HCT116 (cell line): Measurements from ENCODE around the gene ERC1. TPM values are rescaled to one million over a fixed set of nuclear protein-coding genes. Genes with fewer than 3 reads are reported as not detected.

Experiments
- ATAC-seq: fragments of 200-7000 bp; cut with Tn5 transposase; 2 replicates; pipeline ENCODE4 v1.9.1; 2020; ENCODE audit warnings: mild to moderate bottlenecking, moderate library complexity
- BruUV-seq: library from RNA; stranded (reverse); fragments of 400-500 nt; replicated peaks from 2 replicates; lab custom pipeline; 2021; lab: Mats Ljungman, UMichigan
- CTCF ChIA-PET: fragments of 300-600 bp; sonication (Branson Sonifier 250); formaldehyde crosslinking; loops from one replicate; lab custom pipeline; 2021; ENCODE audit warnings: antibody characterized with exemption; lab: Charles Lee
- POLR2A ChIA-PET: fragments of 300-600, 350-600 bp; sonication (Branson Sonifier 250); formaldehyde crosslinking; loops from one replicate; lab custom pipeline; 2021; ENCODE audit warnings: antibody characterized with exemption; lab: Charles Lee
- RAD21 ChIA-PET, 2 experiments: fragments of 300-600 bp; sonication (Branson Sonifier 250); formaldehyde crosslinking; loops; one replicate each; lab custom pipeline; 2023; ENCODE audit warnings: low total read pairs in 2 of 2; ENCODE audit not compliant: uncharacterized antibody in 2 of 2, unreplicated experiment in 2 of 2, low non-redundant PET in 1 of 2; lab: Charles Lee
- DNase-seq: peaks from one replicate; pipeline ENCODE4 v3.0.0-alpha.2; 2010; ENCODE audit warnings: low read depth, low spot score
- H2AFZ ChIP-seq: fragments of 200-600 bp; shearing (Covaris generic), sonication (generic); 2 replicates; pipeline ENCODE4 v1.6.1; 2017; ENCODE audit warnings: low read depth, mixed run types, mixed read lengths, antibody characterized with exemption, low read length; ENCODE audit not compliant: poor library complexity, severe bottlenecking
- H3K27ac ChIP-seq: 2 replicates; pipeline ENCODE4 v1.5.1; 2012; ENCODE audit warnings: low read depth, low read length
- H3K27me3 ChIP-seq: fragments of 200-600 bp; sonication (generic); 2 replicates; pipeline ENCODE4 v1.6.1; 2016; ENCODE audit warnings: mixed run types, low read length, mixed read lengths; ENCODE audit not compliant: insufficient read depth
- H3K36me3 ChIP-seq, 2 experiments: fragments of 200-500 bp in 1 of 2; fragments of 200-600 bp in 1 of 2; sonication (Bioruptor generic) in 1 of 2; sonication (generic) in 1 of 2; 2 replicates each; pipeline versions ENCODE4 v1.5.1 to v1.6.1; 2014 to 2016; ENCODE audit warnings: low read length in 2 of 2, inconsistent platforms in 1 of 2, mixed read lengths in 1 of 2, mixed run types in 1 of 2; ENCODE audit not compliant: insufficient read depth in 2 of 2, control insufficient read depth in 1 of 2
- H3K4me1 ChIP-seq, 2 experiments: fragments of 200-600 bp in 1 of 2; sonication (generic) in 1 of 2; 2 replicates each; pipeline versions ENCODE4 v1.5.1 to v1.6.1; 2012 to 2017; ENCODE audit warnings: low read length in 2 of 2, inconsistent platforms in 1 of 2, mild to moderate bottlenecking in 1 of 2, mixed read lengths in 1 of 2, mixed run types in 1 of 2, moderate library complexity in 1 of 2; ENCODE audit not compliant: insufficient read depth in 2 of 2, control insufficient read depth in 1 of 2
- H3K4me2 ChIP-seq: fragments of 200-600 bp; sonication (generic); 2 replicates; pipeline ENCODE4 v1.6.1; 2017; ENCODE audit warnings: mixed run types, low read length, mixed read lengths
- H3K4me3 ChIP-seq, 2 experiments: fragments of 200-600 bp in 1 of 2; sonication (generic) in 1 of 2; replicated peaks in 1 of 2; 2 replicates each; pipeline ENCODE4 v1.5.1; 2011 to 2016; ENCODE audit warnings: low read length in 2 of 2, control low read depth in 1 of 2, low read depth in 1 of 2, mild to moderate bottlenecking in 1 of 2, mixed read lengths in 1 of 2, mixed run types in 1 of 2
- H3K79me2 ChIP-seq: fragments of 200-600 bp; sonication (generic); 2 replicates; pipeline ENCODE4 v1.6.1; 2017; ENCODE audit warnings: mild to moderate bottlenecking, mixed run types, low read length, moderate library complexity, mixed read lengths; ENCODE audit not compliant: insufficient read depth
- H3K9ac ChIP-seq: fragments of 200-600 bp; sonication (generic); 2 replicates; pipeline ENCODE4 v1.6.1; 2016; ENCODE audit warnings: low read length, mixed read lengths
- H3K9me2 ChIP-seq: fragments of 200-600 bp; sonication (generic), shearing (Covaris generic); 2 replicates; pipeline ENCODE4 v1.6.1; 2017; ENCODE audit warnings: mixed run types, mild to moderate bottlenecking, moderate library complexity; ENCODE audit not compliant: insufficient read depth
- H3K9me3 ChIP-seq, 2 experiments: fragments of 200-500 bp in 1 of 2; fragments of 200-600 bp in 1 of 2; sonication (Bioruptor generic) in 1 of 2; sonication (generic) in 1 of 2; 2 replicates each; pipeline ENCODE4 v1.6.1; 2014 to 2017; ENCODE audit warnings: low read length in 2 of 2, mixed read lengths in 2 of 2, inconsistent platforms in 1 of 2, low read depth in 1 of 2, mild to moderate bottlenecking in 1 of 2, mixed run types in 1 of 2, moderate library complexity in 1 of 2; ENCODE audit not compliant: control insufficient read depth in 1 of 2, insufficient read depth in 1 of 2
- H4K20me1 ChIP-seq: fragments of 200-600 bp; sonication (generic), shearing (Covaris generic); 2 replicates; pipeline ENCODE4 v1.6.1; 2017; ENCODE audit warnings: mixed run types, mild to moderate bottlenecking, moderate library complexity; ENCODE audit not compliant: insufficient read depth
- CBX3 ChIP-seq: IDR thresholded peaks from 2 replicates; pipeline ENCODE4 v1.6.1; 2012; ENCODE audit warnings: low read depth
- ELF1 ChIP-seq: IDR thresholded peaks from 2 replicates; pipeline ENCODE4 v1.6.1; 2012; ENCODE audit warnings: low read depth, borderline replicate concordance
- EZH2 ChIP-seq: fragments of 200-600 bp; sonication (generic); IDR thresholded peaks from 2 replicates; pipeline ENCODE4 v1.6.1; 2017; ENCODE audit warnings: antibody characterized with exemption, mixed run types
- EZH2phosphoT487 ChIP-seq: fragments of 200-600 bp; IDR thresholded peaks from 2 replicates; pipeline ENCODE4 v1.6.1; 2018; ENCODE audit warnings: antibody characterized with exemption, borderline replicate concordance
- POLR2A ChIP-seq: IDR thresholded peaks from 2 replicates; pipeline ENCODE4 v1.7.0; 2011; ENCODE audit warnings: borderline replicate concordance; ENCODE audit not compliant: insufficient read depth, insufficient read length; ENCODE audit errors: extremely low read depth
- RAD21 ChIP-seq: IDR thresholded peaks from 2 replicates; pipeline ENCODE4 v1.6.1; 2012; ENCODE audit warnings: low read depth, mild to moderate bottlenecking
- SIN3A ChIP-seq: IDR thresholded peaks from 2 replicates; pipeline ENCODE4 v1.6.1; 2012; ENCODE audit warnings: low read depth
- SRF ChIP-seq: IDR thresholded peaks from 2 replicates; pipeline ENCODE4 v1.6.1; 2012; ENCODE audit warnings: low read depth
- TCF7L2 ChIP-seq: IDR thresholded peaks from 2 replicates; pipeline ENCODE4 v1.7.0; 2011; ENCODE audit warnings: borderline replicate concordance, inconsistent platforms; ENCODE audit not compliant: insufficient read depth, insufficient read length; ENCODE audit errors: extremely low read depth
- YY1 ChIP-seq: IDR thresholded peaks from 2 replicates; pipeline ENCODE4 v1.6.1; 2011; ENCODE audit warnings: low read length, low read depth, moderate library complexity, mild to moderate bottlenecking; ENCODE audit not compliant: insufficient replicate concordance; ENCODE audit errors: extremely low read depth
- ZFX ChIP-seq: fragments of 450-650 bp; IDR thresholded peaks from 2 replicates; pipeline ENCODE4 v1.6.1; 2017
- ZNF274 ChIP-seq: fragments of 200-500 bp; sonication (Bioruptor generic); IDR thresholded peaks from 2 replicates; pipeline ENCODE4 v1.6.1; 2014; ENCODE audit warnings: mild to moderate bottlenecking, low read depth, low read length, inconsistent platforms
- intact Hi-C: fragments of 100-400 bp; cut with micrococcal nuclease; formaldehyde crosslinking; loops from 2 replicates; pipeline ENCODE4 v1.10.0; 2022
- total RNA-seq: library from RNA; stranded (reverse); gene quantifications from one replicate; pipeline ENCODE4 v1.2.1, GENCODE V29; 2021; ENCODE audit not compliant: unreplicated experiment
- TF ChIP-seq, protein P1 (sequence below): IDR thresholded peaks from 2 replicates; pipeline ENCODE4 v1.6.1; 2012
- TF ChIP-seq, protein P2 (sequence below): IDR thresholded peaks from 2 replicates; pipeline ENCODE4 v1.6.1; 2012
- TF ChIP-seq, protein P3 (sequence below): IDR thresholded peaks from 2 replicates; pipeline ENCODE4 v1.6.1; 2011; ENCODE audit warnings: mild to moderate bottlenecking, low read length, moderate library complexity; ENCODE audit not compliant: insufficient replicate concordance; ENCODE audit errors: extremely low read depth
- TF ChIP-seq, protein P4 (sequence below): IDR thresholded peaks from 2 replicates; pipeline ENCODE4 v1.6.1; 2012; ENCODE audit warnings: low read depth

Gene ERC1
- total RNA-seq, 1 experiment from 2014 or later = 41.9 TPM

DNA sequence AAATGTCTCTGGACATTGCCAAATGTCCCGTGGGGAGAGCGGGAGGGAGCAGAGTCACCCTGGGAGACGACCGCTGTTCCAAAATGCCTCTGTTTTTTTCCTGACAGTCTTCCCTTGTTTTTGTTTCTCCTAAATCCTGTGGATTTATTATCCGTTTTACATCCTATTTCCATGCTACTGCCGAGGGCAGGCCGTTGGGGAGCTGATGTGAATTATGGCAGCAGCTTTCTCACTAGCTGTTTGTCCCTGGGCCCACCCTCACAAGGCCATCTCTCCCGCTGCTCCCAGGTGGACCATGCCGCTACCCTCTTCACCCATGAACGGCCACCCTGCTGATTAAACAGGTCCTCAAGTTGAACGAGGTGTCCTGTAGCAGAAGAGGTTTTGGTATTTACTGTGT is 548.1 kb downstream of the ERC1 start:
- Histone ChIP-seq H3K4me1 (peaks cover 16 to 23% of the 10 kb centered on the region in 2 experiments), H3K9me2 (no peaks in the 10 kb centered on the region), H3K4me3 (no peak overlapping the region), H3K4me2 (no peak overlapping the region), H4K20me1 (no peaks in the 10 kb centered on the region), H3K27me3 (peaks cover 22% of the 10 kb centered on the region; the same call in 1 of the 2 replicates), H3K36me3 (no peaks in the 10 kb centered on the region), H3K79me2 (no peaks in the 10 kb centered on the region), H2AFZ (no peak overlapping the region), H3K27ac (no peak overlapping the region), H3K9ac (no peak overlapping the region), H3K9me3 (no peaks in the 10 kb centered on the region)
- DNase-seq (no peak), ATAC-seq (no peak)
- CTCF ChIA-PET = interaction anchor here (2.0 kb wide), 1 partner anchor 421 kb away, joined by 7 read pairs; no protein-coding TSS in a partner anchor
- POLR2A ChIA-PET = no interaction called here
- TF ChIP-seq SRF = no peak
- TF ChIP-seq, protein P1, sequence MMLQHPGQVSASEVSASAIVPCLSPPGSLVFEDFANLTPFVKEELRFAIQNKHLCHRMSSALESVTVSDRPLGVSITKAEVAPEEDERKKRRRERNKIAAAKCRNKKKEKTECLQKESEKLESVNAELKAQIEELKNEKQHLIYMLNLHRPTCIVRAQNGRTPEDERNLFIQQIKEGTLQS = no peak
- TF ChIP-seq EZH2 = no peak
- TF ChIP-seq ZFX = no peak
- TF ChIP-seq ZNF274 = no peak
- TF ChIP-seq ELF1 = no peak
- TF ChIP-seq RAD21 = no peak
- no peak for TF ChIP-seq CBX3
- TF ChIP-seq YY1 = no peak
- TF ChIP-seq SIN3A = no peak
- TF ChIP-seq EZH2phosphoT487 = no peak
- TF ChIP-seq, protein P2, sequence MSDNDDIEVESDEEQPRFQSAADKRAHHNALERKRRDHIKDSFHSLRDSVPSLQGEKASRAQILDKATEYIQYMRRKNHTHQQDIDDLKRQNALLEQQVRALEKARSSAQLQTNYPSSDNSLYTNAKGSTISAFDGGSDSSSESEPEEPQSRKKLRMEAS = no peak
- no peak for TF ChIP-seq TCF7L2
- TF ChIP-seq POLR2A = no peak
- TF ChIP-seq, protein P3, sequence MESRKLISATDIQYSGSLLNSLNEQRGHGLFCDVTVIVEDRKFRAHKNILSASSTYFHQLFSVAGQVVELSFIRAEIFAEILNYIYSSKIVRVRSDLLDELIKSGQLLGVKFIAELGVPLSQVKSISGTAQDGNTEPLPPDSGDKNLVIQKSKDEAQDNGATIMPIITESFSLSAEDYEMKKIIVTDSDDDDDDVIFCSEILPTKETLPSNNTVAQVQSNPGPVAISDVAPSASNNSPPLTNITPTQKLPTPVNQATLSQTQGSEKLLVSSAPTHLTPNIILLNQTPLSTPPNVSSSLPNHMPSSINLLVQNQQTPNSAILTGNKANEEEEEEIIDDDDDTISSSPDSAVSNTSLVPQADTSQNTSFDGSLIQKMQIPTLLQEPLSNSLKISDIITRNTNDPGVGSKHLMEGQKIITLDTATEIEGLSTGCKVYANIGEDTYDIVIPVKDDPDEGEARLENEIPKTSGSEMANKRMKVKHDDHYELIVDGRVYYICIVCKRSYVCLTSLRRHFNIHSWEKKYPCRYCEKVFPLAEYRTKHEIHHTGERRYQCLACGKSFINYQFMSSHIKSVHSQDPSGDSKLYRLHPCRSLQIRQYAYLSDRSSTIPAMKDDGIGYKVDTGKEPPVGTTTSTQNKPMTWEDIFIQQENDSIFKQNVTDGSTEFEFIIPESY = no peak
- TF ChIP-seq, protein P4, sequence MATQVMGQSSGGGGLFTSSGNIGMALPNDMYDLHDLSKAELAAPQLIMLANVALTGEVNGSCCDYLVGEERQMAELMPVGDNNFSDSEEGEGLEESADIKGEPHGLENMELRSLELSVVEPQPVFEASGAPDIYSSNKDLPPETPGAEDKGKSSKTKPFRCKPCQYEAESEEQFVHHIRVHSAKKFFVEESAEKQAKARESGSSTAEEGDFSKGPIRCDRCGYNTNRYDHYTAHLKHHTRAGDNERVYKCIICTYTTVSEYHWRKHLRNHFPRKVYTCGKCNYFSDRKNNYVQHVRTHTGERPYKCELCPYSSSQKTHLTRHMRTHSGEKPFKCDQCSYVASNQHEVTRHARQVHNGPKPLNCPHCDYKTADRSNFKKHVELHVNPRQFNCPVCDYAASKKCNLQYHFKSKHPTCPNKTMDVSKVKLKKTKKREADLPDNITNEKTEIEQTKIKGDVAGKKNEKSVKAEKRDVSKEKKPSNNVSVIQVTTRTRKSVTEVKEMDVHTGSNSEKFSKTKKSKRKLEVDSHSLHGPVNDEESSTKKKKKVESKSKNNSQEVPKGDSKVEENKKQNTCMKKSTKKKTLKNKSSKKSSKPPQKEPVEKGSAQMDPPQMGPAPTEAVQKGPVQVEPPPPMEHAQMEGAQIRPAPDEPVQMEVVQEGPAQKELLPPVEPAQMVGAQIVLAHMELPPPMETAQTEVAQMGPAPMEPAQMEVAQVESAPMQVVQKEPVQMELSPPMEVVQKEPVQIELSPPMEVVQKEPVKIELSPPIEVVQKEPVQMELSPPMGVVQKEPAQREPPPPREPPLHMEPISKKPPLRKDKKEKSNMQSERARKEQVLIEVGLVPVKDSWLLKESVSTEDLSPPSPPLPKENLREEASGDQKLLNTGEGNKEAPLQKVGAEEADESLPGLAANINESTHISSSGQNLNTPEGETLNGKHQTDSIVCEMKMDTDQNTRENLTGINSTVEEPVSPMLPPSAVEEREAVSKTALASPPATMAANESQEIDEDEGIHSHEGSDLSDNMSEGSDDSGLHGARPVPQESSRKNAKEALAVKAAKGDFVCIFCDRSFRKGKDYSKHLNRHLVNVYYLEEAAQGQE = no peak
- BruUV-seq = no TSS peak
- intact Hi-C loops = no loop called here
- RAD21 ChIA-PET = no interaction called here
